Heart left ventricle (tissue), 16 donors: ENCODE data around the gene UBASH3A. TPM values are rescaled to one million over a fixed set of nuclear protein-coding genes. Genes with fewer than 3 reads are reported as not detected.

Experiments
- ATAC-seq, 4 donors: fragments of 200-7000 bp; cut with Tn5 transposase; one replicate each; pipeline ENCODE4 v1.9.1; 2020 to 2022; ENCODE audit warnings: moderate library complexity in 4 of 4, mild to moderate bottlenecking in 3 of 4, moderate number of reproducible peaks in 1 of 4
- DNase-seq, 5 donors: peaks; one replicate each; pipeline ENCODE4 v3.0.0-alpha.2; 2020
- H3K27ac ChIP-seq, 12 donors: fragments of 200-600 bp; sonication (generic) in 4 of 12; one replicate each; pipeline versions ENCODE4 v1.5.0 to v1.8.0; 2016 to 2022; ENCODE audit warnings: mild to moderate bottlenecking in 2 of 12
- H3K27me3 ChIP-seq, 9 donors: fragments of 200-600 bp; sonication (generic) in 2 of 9; one replicate each; pipeline versions ENCODE4 v1.5.1 to v1.8.0; 2016 to 2022; ENCODE audit warnings: mild to moderate bottlenecking in 3 of 9
- H3K36me3 ChIP-seq, 9 donors: fragments of 200-600 bp; sonication (generic) in 2 of 9; one replicate each; pipeline versions ENCODE4 v1.5.0 to v1.8.0; 2018 to 2022; ENCODE audit warnings: mild to moderate bottlenecking in 2 of 9
- H3K4me1 ChIP-seq, 12 donors: fragments of 200-600 bp; sonication (generic) in 4 of 12; one replicate each; pipeline versions ENCODE4 v1.5.0 to v1.8.0; 2016 to 2022; ENCODE audit warnings: mild to moderate bottlenecking in 3 of 12
- H3K4me3 ChIP-seq, 12 donors: fragments of 200-600 bp; sonication (generic) in 4 of 12; one replicate each; pipeline versions ENCODE4 v1.5.0 to v1.8.0; 2017 to 2022; ENCODE audit warnings: mild to moderate bottlenecking in 9 of 12, moderate library complexity in 4 of 12
- H3K9me3 ChIP-seq, 12 donors: fragments of 200-600 bp; sonication (generic) in 4 of 12; one replicate each; pipeline versions ENCODE4 v1.5.0 to v1.8.0; 2016 to 2022; ENCODE audit warnings: mild to moderate bottlenecking in 1 of 12
- POLR2A ChIP-seq, 2 donors: fragments of 450-650 bp; IDR thresholded peaks; one replicate each; pipeline ENCODE4 v1.6.1; 2017; ENCODE audit warnings: antibody characterized with exemption in 2 of 2, mild to moderate bottlenecking in 2 of 2, moderate library complexity in 2 of 2
- WGBS, 4 donors: extraction: QIAGEN DNeasy Blood & Tissue Kit in 2 of 4; methylation state at CpG; one replicate each; pipeline versions ENCODE4 v1.1.5 to v1.1.7; 2013 to 2018; 5-methylcytosine and 5-hydroxymethylcytosine counted together
- intact Hi-C, 10 donors: fragments of 100-400 bp; cut with DNase I; formaldehyde crosslinking; loops; one replicate each; pipeline versions ENCODE4 v1.11.1 to v1.14.2; 2022
- polyA plus RNA-seq, 2 donors: library from polyadenylated mRNA; stranded (reverse); fragments of 200-250 nt; gene quantifications; one replicate each; pipeline ENCODE4 v1.2.3, GENCODE V29; 2013
- total RNA-seq, 9 donors: library from RNA; depleted of rRNA in 2 of 9; stranded (reverse); fragments of >200 nt in 2 of 9; fragmentation: NEBNext Ultra II Directional in 3 of 9; extraction: Animal tissue kit (Norgen Biotek cat#: 25700) in 3 of 9; gene quantifications; one replicate each; pipeline versions ENCODE4 v1.1.0 to v1.2.4, GENCODE V29; 2016 to 2023
- TF ChIP-seq, protein P1 (sequence below), 12 donors: fragments of 200-600 bp; sonication (generic) in 4 of 12; IDR thresholded peaks; one replicate each; pipeline versions ENCODE4 v1.5.0 to v1.8.0; 2018 to 2022; ENCODE audit warnings: antibody characterized with exemption in 12 of 12, mild to moderate bottlenecking in 5 of 12
- donor health status: ischemic (EF 13 %, LVEDD 7.1; RV severe dilation, severe dysfunction).
- donor health status: healthy with polysubstance abuse.
- donor health status: DM: no; HTN: yes; CAD: no.
- donor health status: DM: no; HTN: no; CAD: no.
- donor health status: ischemic (EF 25% LVEDD 6.9; RV normal size, moderate dysfunction).
- donor health status: ischemic (EF 25% LVEDD 5.7; RV mildly dilated, moderate dysfunction).
- donor health status: healthy.
- donor health status: DM: yes; HTN: yes; CAD: no.
- donor health status: ischemic (EF 35%, LVEDD 5.7; RV mildly dilated, moderate dysfunction).
- donor health status: nonischemic (EF 11% LVEDD 7.7; RV severe dilation, severe dysfunction).
- donor health status: DM: yes; HTN: yes; CAD: no.
- donor health status: PGD.
- donor health status: ischemic (EF 29% LVEDD 5.4; RV normal size, mild dysfunction).
- donor health status: nonischemic (EF 23%, LVEDD 6.1; RV moderate dilation, normal function).

The UBASH3A gene
- total and polyA plus RNA-seq, 11 donors = 0.04 to 2.4 (median 0.47) TPM; not detected in 7

DNA sequence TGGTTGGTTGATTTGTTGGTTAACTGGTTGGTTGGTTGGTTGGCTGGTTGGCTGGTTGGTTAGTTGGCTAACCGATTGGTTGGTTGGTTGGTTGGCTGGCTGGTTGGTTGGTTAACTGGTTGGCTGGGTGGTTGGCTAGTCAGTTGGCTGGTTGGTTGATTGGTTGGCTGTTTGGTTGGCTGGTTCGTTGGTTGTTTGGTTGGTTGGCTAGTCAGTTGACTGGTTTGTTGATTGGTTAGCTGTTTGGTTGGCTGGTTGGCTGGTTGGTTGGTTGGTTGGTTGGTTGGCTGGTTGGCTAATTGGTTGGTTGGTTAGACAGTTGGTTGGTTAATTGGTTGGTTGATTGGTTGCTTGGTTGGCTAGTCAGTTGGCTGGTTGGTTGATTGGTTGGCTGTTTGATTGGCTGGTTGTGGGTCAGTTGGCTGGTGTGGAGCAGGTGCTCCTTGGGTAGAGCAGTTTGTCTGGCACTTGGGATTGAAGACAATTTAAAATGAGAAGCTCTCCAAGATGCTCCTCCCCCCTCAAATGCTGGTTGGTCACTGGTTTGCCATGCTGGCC lies 85.4 kb downstream of the UBASH3A start:
- DNase-seq (no peak), ATAC-seq (no peak)
- Histone ChIP-seq H3K4me3 (no peak overlapping the region), H3K36me3 (no peaks in the 10 kb centered on the region), H3K27me3 (peaks cover 0 to 11% (median 0%) of the 10 kb centered on the region in 9 donors), H3K4me1 (no peaks in the 10 kb centered on the region), H3K27ac (no peak overlapping the region), H3K9me3 (no peaks in the 10 kb centered on the region)
- intact Hi-C loops = loop anchor here in 1 of 10 donors (10.0 kb wide), 1 partner anchor 226 kb away; no protein-coding TSS in a partner anchor
- 56 to 76% (median 68%) methylated on average over 2 of the region's 2 CpGs for WGBS, 4 donors
- TF ChIP-seq POLR2A (IDR thresholded peaks at IDR 0.05) = no peak
- TF ChIP-seq, protein P1, sequence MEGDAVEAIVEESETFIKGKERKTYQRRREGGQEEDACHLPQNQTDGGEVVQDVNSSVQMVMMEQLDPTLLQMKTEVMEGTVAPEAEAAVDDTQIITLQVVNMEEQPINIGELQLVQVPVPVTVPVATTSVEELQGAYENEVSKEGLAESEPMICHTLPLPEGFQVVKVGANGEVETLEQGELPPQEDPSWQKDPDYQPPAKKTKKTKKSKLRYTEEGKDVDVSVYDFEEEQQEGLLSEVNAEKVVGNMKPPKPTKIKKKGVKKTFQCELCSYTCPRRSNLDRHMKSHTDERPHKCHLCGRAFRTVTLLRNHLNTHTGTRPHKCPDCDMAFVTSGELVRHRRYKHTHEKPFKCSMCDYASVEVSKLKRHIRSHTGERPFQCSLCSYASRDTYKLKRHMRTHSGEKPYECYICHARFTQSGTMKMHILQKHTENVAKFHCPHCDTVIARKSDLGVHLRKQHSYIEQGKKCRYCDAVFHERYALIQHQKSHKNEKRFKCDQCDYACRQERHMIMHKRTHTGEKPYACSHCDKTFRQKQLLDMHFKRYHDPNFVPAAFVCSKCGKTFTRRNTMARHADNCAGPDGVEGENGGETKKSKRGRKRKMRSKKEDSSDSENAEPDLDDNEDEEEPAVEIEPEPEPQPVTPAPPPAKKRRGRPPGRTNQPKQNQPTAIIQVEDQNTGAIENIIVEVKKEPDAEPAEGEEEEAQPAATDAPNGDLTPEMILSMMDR (IDR thresholded peaks at IDR 0.05) = no peak

DNA sequence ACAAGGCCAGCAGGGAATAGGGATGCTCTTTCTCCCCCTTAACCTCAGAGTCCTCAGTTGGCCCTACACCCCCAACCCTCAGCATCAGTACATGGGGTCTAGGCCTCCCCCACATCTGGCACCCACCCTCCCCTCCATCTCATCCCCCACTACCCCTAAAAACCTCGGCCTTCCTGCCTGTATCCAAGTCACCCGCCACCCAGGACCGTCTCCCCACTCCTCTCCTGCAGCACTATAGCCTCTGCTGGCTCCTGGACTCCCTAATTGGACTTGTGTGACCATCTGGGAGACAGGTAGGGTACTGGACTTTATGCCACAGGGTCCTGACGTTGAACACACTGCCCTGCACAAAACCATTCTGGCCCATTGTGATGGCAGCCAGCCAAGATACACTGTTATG lies 86.3 kb downstream of the UBASH3A start:
- no peaks in the 10 kb centered on the region for H3K36me3 ChIP-seq
- no peaks in the 10 kb centered on the region for H3K4me1 ChIP-seq
- TF ChIP-seq POLR2A (IDR thresholded peaks at IDR 0.05) = no peak
- TF ChIP-seq, protein P1 (IDR thresholded peaks at IDR 0.05) = no peak
- H3K9me3 ChIP-seq = no peaks in the 10 kb centered on the region
- no peak overlapping the region for H3K4me3 ChIP-seq
- no peak overlapping the region for H3K27ac ChIP-seq
- 75 to 88% (median 79%) methylated on average over 4 of the region's 4 CpGs for WGBS, 4 donors
- DNase-seq = no peak
- peaks cover 0 to 11% (median 0%) of the 10 kb centered on the region in 9 donors for H3K27me3 ChIP-seq
- no peak for ATAC-seq
- intact Hi-C loops = loop anchor here in 1 of 10 donors (10.0 kb wide), 1 partner anchor 225 kb away; no protein-coding TSS in a partner anchor

DNA sequence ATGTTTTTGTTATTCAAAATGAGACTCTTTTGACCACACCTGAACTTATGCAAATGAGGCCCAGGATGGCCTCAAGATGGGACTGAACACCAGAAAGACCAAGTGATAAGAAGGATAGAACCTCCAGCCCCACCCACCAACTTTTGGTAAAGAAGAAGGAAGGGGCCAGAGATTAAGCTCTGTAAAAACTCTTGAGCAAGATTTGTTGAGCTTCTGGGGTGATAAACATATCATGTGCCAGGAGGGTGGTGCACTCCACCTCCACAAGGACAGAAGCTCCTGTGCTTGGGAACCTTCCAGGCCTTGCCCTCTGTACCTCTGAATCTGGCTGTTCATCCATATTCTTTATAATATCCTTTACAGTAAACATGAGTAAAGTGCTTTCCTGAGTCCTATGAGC lies 87.0 kb downstream of the UBASH3A start:
- TF ChIP-seq, protein P1 (IDR thresholded peaks at IDR 0.05) = no peak
- TF ChIP-seq POLR2A (IDR thresholded peaks at IDR 0.05) = no peak
- peaks cover 0 to 11% (median 0%) of the 10 kb centered on the region in 9 donors for H3K27me3 ChIP-seq
- ATAC-seq (no peak), DNase-seq (no peak)
- peaks cover 0 to 6% (median 0%) of the 10 kb centered on the region in 12 donors for H3K4me1 ChIP-seq
- H3K36me3 ChIP-seq = no peaks in the 10 kb centered on the region
- no peak overlapping the region for H3K27ac ChIP-seq
- intact Hi-C loops = no loop called here
- no peak overlapping the region for H3K4me3 ChIP-seq
- no peaks in the 10 kb centered on the region for H3K9me3 ChIP-seq

DNA sequence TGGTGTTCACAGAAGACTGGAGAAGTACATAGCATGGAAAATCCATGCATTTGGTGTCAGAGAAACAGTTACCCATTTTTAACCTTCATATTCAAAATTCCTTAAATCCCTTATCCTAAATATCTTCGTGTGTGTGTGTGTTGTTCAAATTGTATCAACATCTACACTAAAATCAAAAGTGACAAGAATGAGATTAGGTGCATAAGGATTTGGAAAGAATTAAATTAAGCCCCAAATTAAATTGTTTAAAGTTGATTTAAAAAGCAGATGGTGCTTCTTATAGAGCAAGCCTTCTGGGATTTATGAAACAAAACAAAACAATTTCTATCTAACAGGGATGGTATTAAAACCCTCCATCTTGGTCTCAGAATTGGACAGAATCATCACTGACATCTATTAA lies 87.6 kb downstream of the UBASH3A start:
- no peak for ATAC-seq
- no peak overlapping the region for H3K27ac ChIP-seq
- intact Hi-C loops = no loop called here
- H3K4me1 ChIP-seq = peaks cover 0 to 9% (median 0%) of the 10 kb centered on the region in 12 donors
- H3K36me3 ChIP-seq = no peaks in the 10 kb centered on the region
- TF ChIP-seq, protein P1 (IDR thresholded peaks at IDR 0.05) = no peak
- TF ChIP-seq POLR2A (IDR thresholded peaks at IDR 0.05) = no peak
- 66 to 79% (median 71%) methylated on average over 1 of the region's 1 CpG for WGBS, 4 donors
- H3K4me3 ChIP-seq = no peak overlapping the region
- no peak for DNase-seq
- no peaks in the 10 kb centered on the region for H3K9me3 ChIP-seq
- peaks cover 0 to 11% (median 0%) of the 10 kb centered on the region in 9 donors for H3K27me3 ChIP-seq
